WTC11 (cell line): ENCODE data around the gene CPNE4. TPM values are rescaled to one million over a fixed set of nuclear protein-coding genes. Genes with fewer than 3 reads are reported as not detected.

ENCODE experiments used
- ATAC-seq: fragments of 200-7000 bp; cut with Tn5 transposase; 2 replicates; pipeline ENCODE4 v1.10.0; 2021; ENCODE audit warnings: mild to moderate bottlenecking, moderate library complexity
- CTCF ChIA-PET: fragments of 300-600 bp; sonication (Branson Sonifier 250); formaldehyde crosslinking; loops from one replicate; lab custom pipeline; 2021; ENCODE audit warnings: antibody characterized with exemption; lab: Charles Lee
- POLR2A ChIA-PET: fragments of 350-600 bp; sonication (Branson Sonifier 250); formaldehyde crosslinking; loops from one replicate; lab custom pipeline; 2021; ENCODE audit warnings: antibody characterized with exemption; lab: Charles Lee
- DNase-seq: peaks from one replicate; pipeline ENCODE4 v3.0.0; 2021; ENCODE audit warnings: low spot score
- H3K27ac Mint-ChIP-seq: 2 replicates; pipeline ENCODE4 v1.8.0; 2021; ENCODE audit warnings: mixed read lengths
- H3K27me3 Mint-ChIP-seq: 2 replicates; pipeline ENCODE4 v1.8.0; 2021; ENCODE audit warnings: low read depth, mild to moderate bottlenecking, moderate library complexity, mixed read lengths
- H3K36me3 Mint-ChIP-seq: 2 replicates; pipeline ENCODE4 v1.8.0; 2021; ENCODE audit warnings: mixed read lengths
- H3K4me1 Mint-ChIP-seq: 2 replicates; pipeline ENCODE4 v1.8.0; 2022; ENCODE audit warnings: mixed read lengths
- H3K4me3 Mint-ChIP-seq: 2 replicates; pipeline ENCODE4 v1.8.0; 2021; ENCODE audit warnings: mild to moderate bottlenecking, moderate library complexity, mixed read lengths
- H3K9me3 Mint-ChIP-seq: 2 replicates; pipeline ENCODE4 v1.8.0; 2021; ENCODE audit warnings: mixed read lengths
- AR ChIP-seq: fragments of 250-450 bp; sonication (Bioruptor Pico); IDR thresholded peaks from 2 replicates; pipeline ENCODE4 v1.9.0; 2021; ENCODE audit warnings: mild to moderate bottlenecking
- CDX4 ChIP-seq: fragments of 250-450 bp; sonication (Bioruptor Pico); IDR thresholded peaks from 2 replicates; pipeline ENCODE4 v1.9.0; 2021; ENCODE audit warnings: moderate library complexity, mild to moderate bottlenecking, inconsistent platforms, borderline replicate concordance
- ELF4 ChIP-seq: sonication (generic); formaldehyde crosslinking; IDR thresholded peaks from 2 replicates; pipeline ENCODE4 v1.8.1; 2022; ENCODE audit warnings: low read depth, mild to moderate bottlenecking, moderate library complexity, missing genetic modification reagents
- EMX1 ChIP-seq: fragments of 250-450 bp; sonication (Bioruptor Pico); IDR thresholded peaks from 2 replicates; pipeline ENCODE4 v1.8.0; 2021; ENCODE audit warnings: mild to moderate bottlenecking
- ESRRA ChIP-seq: sonication (generic); formaldehyde crosslinking; IDR thresholded peaks from 2 replicates; pipeline ENCODE4 v1.8.1; 2022; ENCODE audit warnings: mild to moderate bottlenecking, missing genetic modification reagents, borderline replicate concordance
- FOXK1 ChIP-seq: sonication (generic); formaldehyde crosslinking; IDR thresholded peaks from 2 replicates; pipeline ENCODE4 v1.8.0; 2022; ENCODE audit warnings: mild to moderate bottlenecking, moderate library complexity, missing genetic modification reagents
- GABPB1 ChIP-seq: sonication (generic); formaldehyde crosslinking; IDR thresholded peaks from 2 replicates; pipeline ENCODE4 v1.8.1; 2023; ENCODE audit warnings: mild to moderate bottlenecking, missing genetic modification reagents
- HMGA2 ChIP-seq: fragments of 250-450 bp; sonication (Bioruptor Pico); IDR thresholded peaks from 2 replicates; pipeline ENCODE4 v1.4.0; 2021; ENCODE audit warnings: mild to moderate bottlenecking, moderate library complexity
- NFATC4 ChIP-seq: fragments of 250-450 bp; sonication (Bioruptor Pico); IDR thresholded peaks from 2 replicates; pipeline ENCODE4 v1.9.0; 2021; ENCODE audit warnings: mild to moderate bottlenecking
- NR3C1 ChIP-seq: sonication (generic); formaldehyde crosslinking; conservative IDR thresholded peaks from 2 replicates; pipeline ENCODE4 v1.8.1; 2023; ENCODE audit warnings: low read depth, mild to moderate bottlenecking, missing genetic modification reagents
- ZMAT4 ChIP-seq: fragments of 250-450 bp; sonication (Bioruptor Pico); IDR thresholded peaks from 2 replicates; pipeline ENCODE4 v1.9.0; 2021; ENCODE audit warnings: mild to moderate bottlenecking
- ZNF138 ChIP-seq: sonication (generic); formaldehyde crosslinking; conservative IDR thresholded peaks from 2 replicates; pipeline ENCODE4 v1.8.1; 2022; ENCODE audit warnings: mild to moderate bottlenecking, moderate library complexity, missing genetic modification reagents
- ZNF219 ChIP-seq: sonication (generic); formaldehyde crosslinking; IDR thresholded peaks from 2 replicates; pipeline ENCODE4 v1.8.0; 2023; ENCODE audit warnings: missing genetic modification reagents, mild to moderate bottlenecking, borderline replicate concordance
- ZNF232 ChIP-seq: sonication (generic); formaldehyde crosslinking; IDR thresholded peaks from 2 replicates; pipeline ENCODE4 v1.8.0; 2022; ENCODE audit warnings: mild to moderate bottlenecking, missing genetic modification reagents
- ZNF416 ChIP-seq: fragments of 250-450 bp; sonication (Bioruptor Pico); IDR thresholded peaks from 2 replicates; pipeline ENCODE4 v1.9.0; 2021; ENCODE audit warnings: mild to moderate bottlenecking, inconsistent platforms
- total RNA-seq: library from RNA; stranded (reverse); gene quantifications from 3 replicates; pipeline ENCODE4 v1.2.3, GENCODE V29; 2021
- TF ChIP-seq, protein P1 (sequence below): sonication (generic); formaldehyde crosslinking; IDR thresholded peaks from 2 replicates; pipeline ENCODE4 v1.8.1; 2022; ENCODE audit warnings: low read depth, missing genetic modification reagents, borderline replicate concordance
- TF ChIP-seq, protein P2 (sequence below): sonication (generic); formaldehyde crosslinking; IDR thresholded peaks from 2 replicates; pipeline ENCODE4 v1.8.0; 2023; ENCODE audit warnings: missing genetic modification reagents
- TF ChIP-seq, protein P3 (sequence below): sonication (generic); formaldehyde crosslinking; IDR thresholded peaks from 2 replicates; pipeline ENCODE4 v1.8.0; 2022; ENCODE audit warnings: mild to moderate bottlenecking, missing genetic modification reagents

The CPNE4 gene
- total RNA-seq, 1 experiment from 2014 or later = 2.4 TPM

GRCh38 chr3:131901686-131902085 lies 133.1 kb downstream of the CPNE4 start (continued):
- TF ChIP-seq ELF4 (CRISPR knock-in tag) = no peak
- no peak for TF ChIP-seq AR (CRISPR knock-in tag)
- TF ChIP-seq ZMAT4 (CRISPR knock-in tag) = no peak
- no peak for TF ChIP-seq NFATC4
- TF ChIP-seq ZNF219 (CRISPR knock-in tag) = no peak
- no peak for TF ChIP-seq ZNF138

DNA sequence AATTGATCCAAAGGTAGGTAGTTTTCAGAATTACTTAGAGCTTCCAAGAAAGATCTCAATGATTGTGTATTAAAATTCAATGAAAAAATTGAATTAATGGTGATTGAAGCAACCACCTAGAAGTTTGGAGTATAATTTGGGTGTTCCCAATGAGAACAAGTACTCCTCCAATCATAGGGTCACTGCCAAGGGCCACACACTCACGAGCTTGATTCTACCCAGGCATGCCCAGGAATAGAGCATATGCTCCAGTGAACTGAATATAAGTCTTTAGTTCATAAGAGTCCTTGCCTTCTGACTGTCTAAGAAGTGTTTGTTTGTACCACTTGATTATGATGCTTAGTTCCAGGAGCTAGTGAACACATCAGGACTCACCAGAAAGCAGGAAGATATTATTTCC lies 133.9 kb downstream of the CPNE4 start:
- POLR2A ChIA-PET = interaction anchor here (0.6 kb wide), 1 partner anchor 332 kb away, joined by 3 read pairs; no protein-coding TSS in a partner anchor
- no peak overlapping the region for H3K4me3 Mint-ChIP-seq
- no peak for DNase-seq
- TF ChIP-seq EMX1 (CRISPR knock-in tag) = no peak
- TF ChIP-seq FOXK1 (CRISPR knock-in tag) = no peak
- no peak for TF ChIP-seq ESRRA
- TF ChIP-seq, protein P1, sequence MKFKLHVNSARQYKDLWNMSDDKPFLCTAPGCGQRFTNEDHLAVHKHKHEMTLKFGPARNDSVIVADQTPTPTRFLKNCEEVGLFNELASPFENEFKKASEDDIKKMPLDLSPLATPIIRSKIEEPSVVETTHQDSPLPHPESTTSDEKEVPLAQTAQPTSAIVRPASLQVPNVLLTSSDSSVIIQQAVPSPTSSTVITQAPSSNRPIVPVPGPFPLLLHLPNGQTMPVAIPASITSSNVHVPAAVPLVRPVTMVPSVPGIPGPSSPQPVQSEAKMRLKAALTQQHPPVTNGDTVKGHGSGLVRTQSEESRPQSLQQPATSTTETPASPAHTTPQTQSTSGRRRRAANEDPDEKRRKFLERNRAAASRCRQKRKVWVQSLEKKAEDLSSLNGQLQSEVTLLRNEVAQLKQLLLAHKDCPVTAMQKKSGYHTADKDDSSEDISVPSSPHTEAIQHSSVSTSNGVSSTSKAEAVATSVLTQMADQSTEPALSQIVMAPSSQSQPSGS (CRISPR knock-in tag) = no peak
- TF ChIP-seq HMGA2 (CRISPR knock-in tag) = no peak
- TF ChIP-seq, all 79 proteins: peak for 0
- Mint-ChIP-seq H3K36me3 (no peaks in the 10 kb centered on the region), H3K9me3 (no peaks in the 10 kb centered on the region), H3K4me1 (peaks cover 5% of the 10 kb centered on the region), H3K27me3 (no peaks in the 10 kb centered on the region), H3K27ac (no peak overlapping the region)
- no peak for ATAC-seq
- CTCF ChIA-PET = interaction anchor here (1.2 kb wide), 1 partner anchor 9 kb away, joined by 5 read pairs; no protein-coding TSS in a partner anchor

GRCh38 chr3:131899021-131899420 lies 135.8 kb downstream of the CPNE4 start:
- Mint-ChIP-seq H3K4me3 (no peak overlapping the region), H3K9me3 (no peaks in the 10 kb centered on the region), H3K4me1 (peaks cover 5% of the 10 kb centered on the region), H3K36me3 (no peaks in the 10 kb centered on the region), H3K27me3 (no peaks in the 10 kb centered on the region), H3K27ac (no peak overlapping the region)
- ATAC-seq = peak; percentile 52
- CTCF ChIA-PET = interaction anchor here (1.0 to 1.5 kb wide), 3 partner anchors 105 to 443 kb away, joined by 3 to 4 read pairs (median 4); partner anchors contain the start of gene CPNE4
- no peak for DNase-seq
- POLR2A ChIA-PET = no interaction called here
- no peak for TF ChIP-seq NR3C1 (CRISPR knock-in tag)
- no peak for TF ChIP-seq GABPB1 (CRISPR knock-in tag)
- TF ChIP-seq ZNF232 (CRISPR knock-in tag) = no peak
- TF ChIP-seq, protein P1 (CRISPR knock-in tag) = no peak
- TF ChIP-seq, protein P2, sequence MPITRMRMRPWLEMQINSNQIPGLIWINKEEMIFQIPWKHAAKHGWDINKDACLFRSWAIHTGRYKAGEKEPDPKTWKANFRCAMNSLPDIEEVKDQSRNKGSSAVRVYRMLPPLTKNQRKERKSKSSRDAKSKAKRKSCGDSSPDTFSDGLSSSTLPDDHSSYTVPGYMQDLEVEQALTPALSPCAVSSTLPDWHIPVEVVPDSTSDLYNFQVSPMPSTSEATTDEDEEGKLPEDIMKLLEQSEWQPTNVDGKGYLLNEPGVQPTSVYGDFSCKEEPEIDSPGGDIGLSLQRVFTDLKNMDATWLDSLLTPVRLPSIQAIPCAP = no peak
- no peak for TF ChIP-seq ZNF416
- TF ChIP-seq, protein P3, sequence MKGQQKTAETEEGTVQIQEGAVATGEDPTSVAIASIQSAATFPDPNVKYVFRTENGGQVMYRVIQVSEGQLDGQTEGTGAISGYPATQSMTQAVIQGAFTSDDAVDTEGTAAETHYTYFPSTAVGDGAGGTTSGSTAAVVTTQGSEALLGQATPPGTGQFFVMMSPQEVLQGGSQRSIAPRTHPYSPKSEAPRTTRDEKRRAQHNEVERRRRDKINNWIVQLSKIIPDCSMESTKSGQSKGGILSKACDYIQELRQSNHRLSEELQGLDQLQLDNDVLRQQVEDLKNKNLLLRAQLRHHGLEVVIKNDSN (CRISPR knock-in tag) = no peak
- TF ChIP-seq CDX4 (CRISPR knock-in tag) = no peak
- no peak for TF ChIP-seq AR (CRISPR knock-in tag)
